ENCODE measurements around the gene NACC2.

The NACC2 gene

GRCh38 chr9:136056546-136057235, 38.4 kb downstream of the NACC2 start:
- DNase-seq (ENCODE audit: low read depth in 2 of 2) = no peak

GRCh38 chr9:136055715-136056545, 39.2 kb downstream of the NACC2 start:
- DNase-seq (ENCODE audit: low read depth in 2 of 2) = no peak

- no peak for DNase-seq (ENCODE audit: low read depth in 2 of 2)
Observed at GRCh38 chr9:136054798-136055714, 40.0 kb downstream of the NACC2 start.

GRCh38 chr9:136054146-136054545, 40.9 kb downstream of the NACC2 start:
- no peak for DNase-seq (ENCODE audit: low read depth in 2 of 2)

GRCh38 chr9:136053757-136054142, 41.3 kb downstream of the NACC2 start:
- no peak for DNase-seq (ENCODE audit: low read depth in 2 of 2)

GRCh38 chr9:136052991-136053756, 41.9 kb downstream of the NACC2 start:
- no peak for DNase-seq (ENCODE audit: low read depth in 2 of 2)

- no peak for DNase-seq (ENCODE audit: low read depth in 2 of 2)
Observed at GRCh38 chr9:136052472-136052880, 42.6 kb downstream of the NACC2 start.

GRCh38 chr9:136051837-136052471, 43.1 kb downstream of the NACC2 start:
- DNase-seq (ENCODE audit: low read depth in 2 of 2) = peak in 1 of 2 donors; percentile 4

GRCh38 chr9:136051453-136051836, 43.6 kb downstream of the NACC2 start:
- no peak for DNase-seq (ENCODE audit: low read depth in 2 of 2)

GRCh38 chr9:136050701-136051452, 44.2 kb downstream of the NACC2 start:
- DNase-seq (ENCODE audit: low read depth in 2 of 2) = no peak

- DNase-seq (ENCODE audit: low read depth in 2 of 2) = no peak
Observed at GRCh38 chr9:136050266-136050700, 44.8 kb downstream of the NACC2 start.

GRCh38 chr9:136049491-136050265, 45.4 kb downstream of the NACC2 start:
- no peak for DNase-seq (ENCODE audit: low read depth in 2 of 2)

- no peak for DNase-seq (ENCODE audit: low read depth in 2 of 2)
Observed at GRCh38 chr9:136048560-136049411, 46.3 kb downstream of the NACC2 start.

GRCh38 chr9:136047775-136048559, 47.1 kb downstream of the NACC2 start:
- DNase-seq (ENCODE audit: low read depth in 2 of 2) = no peak

- DNase-seq (ENCODE audit: low read depth in 2 of 2) = no peak
Observed at GRCh38 chr9:136047076-136047774, 47.9 kb downstream of the NACC2 start.

- DNase-seq (ENCODE audit: low read depth in 2 of 2) = no peak
Observed at GRCh38 chr9:136046554-136046920, 48.6 kb downstream of the NACC2 start.
